Panc1 (cell line): Measurements from ENCODE around the gene HACD1.

Experiments
- POLR2AphosphoS5 ChIP-seq: IDR thresholded peaks from 2 replicates; pipeline ENCODE4 v1.6.1; 2012; ENCODE audit warnings: mild to moderate bottlenecking, low read depth, low read length, moderate library complexity
- TCF7L2 ChIP-seq: IDR thresholded peaks from 2 replicates; pipeline ENCODE4 v1.6.1; 2011; ENCODE audit warnings: mild to moderate bottlenecking, low read depth, low read length, inconsistent platforms
- TF ChIP-seq, protein P1 (sequence below): fragments of 450-650 bp; IDR thresholded peaks from 2 replicates; pipeline ENCODE4 v1.5.1; 2017; ENCODE audit warnings: mild to moderate bottlenecking

DNA sequence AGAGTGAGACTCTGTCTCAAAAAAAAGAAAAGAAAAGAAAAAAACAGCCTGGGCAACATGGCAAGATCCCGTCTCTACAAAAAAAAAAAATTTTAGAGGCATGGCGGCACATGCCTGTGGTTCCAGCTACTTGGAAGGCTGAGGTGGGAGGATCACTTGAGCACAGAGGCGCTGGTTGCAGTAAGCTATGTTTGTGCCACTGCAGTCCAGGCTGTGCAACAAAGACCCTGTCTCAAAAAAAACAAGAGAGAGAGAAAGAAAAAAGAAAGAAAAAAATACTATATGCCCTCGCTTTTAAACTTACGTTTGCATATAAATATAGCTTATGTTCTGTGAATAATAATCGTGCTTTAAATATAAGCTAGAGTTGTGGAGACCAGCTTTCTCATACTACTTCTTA is 11.2 kb downstream of the HACD1 start:
- TF ChIP-seq POLR2AphosphoS5 (no peak), TCF7L2 (no peak)
- TF ChIP-seq, protein P1, sequence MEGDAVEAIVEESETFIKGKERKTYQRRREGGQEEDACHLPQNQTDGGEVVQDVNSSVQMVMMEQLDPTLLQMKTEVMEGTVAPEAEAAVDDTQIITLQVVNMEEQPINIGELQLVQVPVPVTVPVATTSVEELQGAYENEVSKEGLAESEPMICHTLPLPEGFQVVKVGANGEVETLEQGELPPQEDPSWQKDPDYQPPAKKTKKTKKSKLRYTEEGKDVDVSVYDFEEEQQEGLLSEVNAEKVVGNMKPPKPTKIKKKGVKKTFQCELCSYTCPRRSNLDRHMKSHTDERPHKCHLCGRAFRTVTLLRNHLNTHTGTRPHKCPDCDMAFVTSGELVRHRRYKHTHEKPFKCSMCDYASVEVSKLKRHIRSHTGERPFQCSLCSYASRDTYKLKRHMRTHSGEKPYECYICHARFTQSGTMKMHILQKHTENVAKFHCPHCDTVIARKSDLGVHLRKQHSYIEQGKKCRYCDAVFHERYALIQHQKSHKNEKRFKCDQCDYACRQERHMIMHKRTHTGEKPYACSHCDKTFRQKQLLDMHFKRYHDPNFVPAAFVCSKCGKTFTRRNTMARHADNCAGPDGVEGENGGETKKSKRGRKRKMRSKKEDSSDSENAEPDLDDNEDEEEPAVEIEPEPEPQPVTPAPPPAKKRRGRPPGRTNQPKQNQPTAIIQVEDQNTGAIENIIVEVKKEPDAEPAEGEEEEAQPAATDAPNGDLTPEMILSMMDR: no peak
